ENCODE measurements around the gene SLC22A17. TPM values are rescaled to one million over a fixed set of nuclear protein-coding genes. Genes with fewer than 3 reads are reported as not detected.

Gene SLC22A17
- total and polyA plus RNA-seq, 4 donors = 5.4 to 27.3 (median 9.7) TPM

- no peak for TF ChIP-seq CTCF (IDR thresholded peaks at IDR 0.05; ENCODE audit: control extremely low read depth, extremely low read depth)
- ATAC-seq (ENCODE audit: insufficient read depth, low FRiP score) (peak; percentile 56), DNase-seq (peak in 2 of 3 donors; percentile 98 to 99)
- H3K36me3 ChIP-seq (ENCODE audit: control insufficient read depth in 4 of 4, insufficient read depth in 4 of 4, low read length in 4 of 4) = peaks cover 0 to 16% (median 7%) of the 10 kb centered on the region in 4 donors
- H3K27ac ChIP-seq (ENCODE audit: low read depth in 1 of 2, low read length in 1 of 2) = peak overlapping the region; percentile 54 to 87
- no peaks in the 10 kb centered on the region for H3K9me3 ChIP-seq (ENCODE audit: control insufficient read depth in 4 of 4, insufficient read depth in 3 of 4, low read length in 3 of 4)
- H3K4me1 ChIP-seq (ENCODE audit: control insufficient read depth in 5 of 5, insufficient read depth in 5 of 5, low read length in 5 of 5) = peaks cover 0 to 42% (median 17%) of the 10 kb centered on the region in 5 donors
- H3K9ac ChIP-seq (ENCODE audit: insufficient read depth in 1 of 2, low read length in 2 of 2) = peak overlapping the region in 1 of 2 donors; percentile 59
- no peaks in the 10 kb centered on the region for H3K27me3 ChIP-seq (ENCODE audit: control insufficient read depth in 3 of 3, insufficient read depth in 3 of 3, low read length in 2 of 3)
- whole genome bisulfite sequencing, 2 donors = 4 to 7% methylated on average over 30 to 51 of the region's 51 CpGs
- H3K4me3 ChIP-seq = peak overlapping the region; percentile 33
These were observed 13.2 kb upstream of the SLC22A17 start for GRCh38 chr14:23365732-23366425.

- ATAC-seq (ENCODE audit: insufficient read depth, low FRiP score) (peak; percentile 60), DNase-seq (peak; percentile 62 to 74 (median 68))
- no peak for TF ChIP-seq CTCF (IDR thresholded peaks at IDR 0.05; ENCODE audit: control extremely low read depth, extremely low read depth)
- Histone ChIP-seq H3K27me3 (ENCODE audit: control insufficient read depth in 3 of 3, insufficient read depth in 3 of 3, low read length in 2 of 3) (no peaks in the 10 kb centered on the region), H3K9ac (ENCODE audit: insufficient read depth in 1 of 2, low read length in 2 of 2) (peak within 1 kb of the TSS; percentile 82 to 96), H3K9me3 (ENCODE audit: control insufficient read depth in 4 of 4, insufficient read depth in 3 of 4, low read length in 3 of 4) (no peaks in the 10 kb centered on the region), H3K36me3 (ENCODE audit: control insufficient read depth in 4 of 4, insufficient read depth in 4 of 4, low read length in 4 of 4) (peaks cover 0 to 19% (median 7%) of the 10 kb centered on the region in 4 donors), H3K4me3 (peak within 1 kb of the TSS; percentile 33), H3K27ac (ENCODE audit: low read depth in 1 of 2, low read length in 1 of 2) (peak within 1 kb of the TSS; percentile 54 to 87), H3K4me1 (ENCODE audit: control insufficient read depth in 5 of 5, insufficient read depth in 5 of 5, low read length in 5 of 5) (peaks cover 0 to 42% (median 17%) of the 10 kb centered on the region in 5 donors)
- WGBS, 2 donors = 1 to 2% methylated on average over 64 to 74 of the region's 74 CpGs
These were observed 12.5 kb upstream of the SLC22A17 start, which contains the start of gene EFS for GRCh38 chr14:23365036-23365731. EFS (minus strand) TSS chr14:23365172; CDS start chr14:23365025, 147 bp downstream.

- no peak for TF ChIP-seq CTCF (IDR thresholded peaks at IDR 0.05; ENCODE audit: control extremely low read depth, extremely low read depth)
- DNase-seq (peak; percentile 62 to 75 (median 75)), ATAC-seq (ENCODE audit: insufficient read depth, low FRiP score) (no peak)
- H3K27ac ChIP-seq (ENCODE audit: low read depth in 1 of 2, low read length in 1 of 2) = peak overlapping the region; percentile 54 to 87
- H3K36me3 ChIP-seq (ENCODE audit: control insufficient read depth in 4 of 4, insufficient read depth in 4 of 4, low read length in 4 of 4) = peaks cover 0 to 21% (median 10%) of the 10 kb centered on the region in 4 donors
- H3K9me3 ChIP-seq (ENCODE audit: control insufficient read depth in 4 of 4, insufficient read depth in 3 of 4, low read length in 3 of 4) = no peaks in the 10 kb centered on the region
- WGBS, 2 donors = 20 to 31% methylated on average over 18 to 21 of the region's 21 CpGs
- no peaks in the 10 kb centered on the region for H3K27me3 ChIP-seq (ENCODE audit: control insufficient read depth in 3 of 3, insufficient read depth in 3 of 3, low read length in 2 of 3)
- peaks cover 0 to 42% (median 17%) of the 10 kb centered on the region in 5 donors for H3K4me1 ChIP-seq (ENCODE audit: control insufficient read depth in 5 of 5, insufficient read depth in 5 of 5, low read length in 5 of 5)
- H3K4me3 ChIP-seq = peak overlapping the region; percentile 32
- H3K9ac ChIP-seq (ENCODE audit: insufficient read depth in 1 of 2, low read length in 2 of 2) = peak overlapping the region; percentile 82 to 96
These were observed 11.7 kb upstream of the SLC22A17 start for GRCh38 chr14:23364164-23365035.
